Fibroblast of skin of back (primary cell): ENCODE measurements around the gene ENPP1.
"Not testable (repeated sequence)": the region's sequence is repeated elsewhere in the genome, so short reads cannot be mapped to it uniquely, and the experiment has no call there.

Source experiments
- DNase-seq: peaks from one replicate; pipeline ENCODE4 v3.0.0-alpha.2; 2013

Gene ENPP1

GRCh38 chr6:131877999-131878789, 70.4 kb downstream of the ENPP1 start:
- DNase-seq, result no peak

- no peak for DNase-seq
These were observed 75.2 kb downstream of the ENPP1 start for GRCh38 chr6:131883016-131883415.

GRCh38 chr6:131885237-131885636, 77.4 kb downstream of the ENPP1 start:
- DNase-seq, result no peak

- no peak for DNase-seq
These were observed 78.7 kb downstream of the ENPP1 start for GRCh38 chr6:131886517-131886916.

DNA sequence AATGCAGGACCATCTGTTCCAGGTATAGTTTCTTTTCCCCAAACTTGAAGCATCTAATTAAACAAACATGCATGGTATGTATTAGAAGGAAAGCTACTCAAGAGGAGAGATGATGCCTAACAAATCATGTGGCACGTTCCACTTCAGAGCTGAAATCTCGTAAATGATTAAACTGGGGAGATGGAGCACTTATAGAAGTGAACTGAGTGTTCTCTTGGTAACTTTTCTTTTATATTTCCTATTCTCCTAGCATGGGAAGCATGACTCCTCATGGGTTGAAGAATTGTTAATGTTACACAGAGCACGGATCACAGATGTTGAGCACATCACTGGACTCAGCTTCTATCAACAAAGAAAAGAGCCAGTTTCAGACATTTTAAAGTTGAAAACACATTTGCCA, 82.3 kb downstream of the ENPP1 start:
- DNase-seq, result no peak

- no peak for DNase-seq
These were observed 85.4 kb downstream of the ENPP1 start for GRCh38 chr6:131893198-131893597.

DNA sequence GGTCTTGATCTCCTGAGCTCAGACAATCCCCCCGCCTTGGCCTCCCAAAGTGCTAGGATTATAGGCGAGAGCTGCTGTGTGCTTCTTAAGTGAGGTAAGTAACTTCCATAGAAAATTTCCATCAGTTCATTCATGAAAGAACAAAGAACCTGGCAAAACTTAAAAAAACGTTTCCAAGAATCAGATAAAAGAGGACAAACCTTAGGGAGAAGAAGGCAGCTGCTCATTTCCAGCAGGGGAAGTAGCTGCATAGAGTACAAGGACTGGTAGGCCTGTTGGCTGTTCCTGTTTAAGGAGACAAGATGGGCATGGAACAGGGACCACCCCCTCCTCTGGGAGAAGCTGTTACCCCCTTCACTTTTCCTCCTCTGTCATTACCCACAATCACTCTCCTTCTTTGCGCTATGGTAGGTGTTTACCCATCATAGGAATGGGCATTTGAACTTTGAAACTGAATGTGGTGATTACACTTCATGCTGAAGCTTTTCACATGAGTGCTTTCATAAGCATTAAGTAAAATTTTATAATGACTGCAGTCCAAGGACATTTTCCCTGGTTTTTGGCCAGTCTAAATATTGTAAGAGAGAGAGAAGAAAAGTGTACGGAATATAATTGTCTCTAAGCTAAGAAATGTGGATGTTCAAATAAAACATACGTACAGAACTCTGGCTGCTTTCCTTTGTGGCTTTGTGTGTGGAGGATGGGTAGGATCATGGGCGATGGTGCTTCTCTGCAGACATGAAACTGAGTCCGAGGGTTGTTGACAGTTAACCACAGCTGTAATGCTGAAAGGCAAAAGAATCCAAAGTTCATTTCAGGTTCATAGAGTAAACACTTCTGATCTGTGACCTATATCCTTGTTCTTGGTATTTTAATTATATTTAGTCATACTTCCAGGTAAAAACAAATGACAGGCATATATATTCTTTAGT, 86.9 kb downstream of the ENPP1 start:
- no peak for DNase-seq

DNA sequence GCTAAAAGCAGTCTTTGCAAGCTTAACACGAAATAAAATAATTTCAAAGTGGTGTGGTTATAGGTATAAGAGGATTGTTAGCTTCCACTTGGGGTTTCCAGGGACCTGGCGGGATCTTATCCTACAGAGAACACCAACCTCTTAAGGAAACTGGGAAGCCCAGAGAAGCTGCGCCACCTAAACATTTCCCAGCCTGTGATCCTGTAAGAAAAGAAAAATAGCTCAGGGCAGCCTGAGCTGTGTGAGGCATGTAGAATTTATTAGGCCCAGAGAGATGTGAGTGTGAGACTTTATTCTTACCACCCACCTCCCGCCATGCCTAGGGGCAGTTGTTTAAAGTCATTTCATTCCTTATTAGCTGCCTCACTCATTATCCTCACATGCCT, 89.2 kb downstream of the ENPP1 start:
- DNase-seq, result no peak

DNA sequence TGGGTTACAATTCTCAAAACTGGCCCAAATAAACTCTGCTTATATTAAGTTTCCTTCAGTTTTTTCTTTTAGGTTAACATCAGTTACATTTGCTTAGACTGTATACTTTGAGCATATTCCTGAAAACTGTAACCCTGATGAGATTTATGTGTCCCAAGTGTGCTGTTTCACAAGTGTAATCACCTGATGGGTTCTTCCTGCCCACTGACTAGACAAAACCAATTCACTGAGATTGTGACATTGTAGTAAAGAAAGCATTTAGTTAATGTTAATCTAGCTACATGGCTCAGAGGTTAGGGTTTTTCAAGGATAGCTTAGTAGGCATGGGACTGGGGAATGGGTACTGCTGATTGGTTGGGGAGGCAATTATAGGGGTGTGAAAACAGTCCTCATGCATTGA, 89.8 kb downstream of the ENPP1 start:
- no peak for DNase-seq

GRCh38 chr6:131898718-131899117, 90.9 kb downstream of the ENPP1 start:
- DNase-seq, result no peak

- DNase-seq, result no peak
These were observed 92.4 kb downstream of the ENPP1 start for GRCh38 chr6:131900231-131900630.

DNA sequence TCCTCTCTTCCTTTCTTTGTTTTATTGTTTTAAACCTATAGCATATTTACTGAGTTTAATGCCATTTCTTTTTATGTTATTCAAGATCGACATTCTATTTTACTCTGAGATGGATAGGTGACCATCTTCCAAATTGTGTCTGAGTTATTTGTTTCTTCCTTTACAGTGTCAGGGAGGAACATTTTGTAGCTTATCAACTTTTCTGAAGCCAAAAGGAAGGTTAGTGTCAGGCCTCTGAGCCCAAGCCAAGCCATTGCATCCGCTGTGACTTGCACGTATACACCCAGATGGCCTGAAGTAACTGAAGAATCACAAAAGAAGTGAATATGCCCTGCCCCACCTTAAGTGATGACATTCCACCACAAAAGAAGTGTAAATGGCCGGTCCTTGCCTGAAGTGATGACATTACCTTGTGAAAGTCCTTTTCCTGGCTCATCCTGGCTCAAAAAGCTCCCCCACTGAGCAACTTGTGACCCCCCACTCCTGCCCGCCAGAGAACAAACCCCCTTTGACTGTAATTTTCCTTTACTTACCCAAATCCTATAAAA, 93.6 kb downstream of the ENPP1 start:
- DNase-seq, result not testable (repeated sequence)

DNA sequence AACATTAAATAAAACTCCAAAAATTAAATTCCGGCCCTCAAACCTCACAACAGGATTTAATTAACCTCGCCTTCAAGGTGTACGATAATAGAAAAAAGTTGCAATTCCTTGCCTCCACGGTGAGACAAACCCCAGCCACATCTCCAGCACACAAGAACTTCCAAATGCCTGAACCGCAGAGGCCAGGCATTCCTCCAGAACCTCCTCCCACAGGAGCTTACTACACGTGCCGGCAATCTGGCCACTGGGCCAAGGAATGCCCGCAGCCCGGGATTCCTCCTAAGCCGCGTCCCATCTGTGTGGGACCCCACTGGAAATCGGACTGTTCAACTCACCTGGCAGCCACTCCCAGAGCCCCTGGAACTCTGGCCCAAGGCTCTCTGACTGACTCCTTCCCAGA, 95.9 kb downstream of the ENPP1 start:
- DNase-seq, result not testable (repeated sequence)

DNA sequence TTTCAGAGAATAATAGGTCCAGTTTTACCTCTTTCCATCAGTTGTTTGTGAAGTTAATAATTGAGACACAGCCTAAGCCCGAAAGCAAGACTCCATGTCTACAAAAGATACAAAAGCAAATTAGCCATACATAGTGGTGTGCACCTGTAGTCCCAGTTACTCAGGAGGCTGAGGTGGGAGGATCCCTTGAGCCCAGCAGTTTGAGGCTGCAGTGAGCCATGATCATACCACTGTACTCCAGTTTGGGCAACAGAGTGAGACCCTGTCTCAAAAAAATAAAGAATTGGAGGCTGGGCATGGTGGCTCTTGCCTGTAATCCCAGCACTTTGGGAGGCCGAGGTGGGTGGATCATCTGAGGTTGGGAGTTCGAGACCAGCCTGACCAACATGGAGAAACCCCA, 101.0 kb downstream of the ENPP1 start:
- DNase-seq, result not testable (repeated sequence)

- DNase-seq, result peak; percentile 73
These were observed 101.8 kb downstream of the ENPP1 start for GRCh38 chr6:131909408-131910218.

DNA sequence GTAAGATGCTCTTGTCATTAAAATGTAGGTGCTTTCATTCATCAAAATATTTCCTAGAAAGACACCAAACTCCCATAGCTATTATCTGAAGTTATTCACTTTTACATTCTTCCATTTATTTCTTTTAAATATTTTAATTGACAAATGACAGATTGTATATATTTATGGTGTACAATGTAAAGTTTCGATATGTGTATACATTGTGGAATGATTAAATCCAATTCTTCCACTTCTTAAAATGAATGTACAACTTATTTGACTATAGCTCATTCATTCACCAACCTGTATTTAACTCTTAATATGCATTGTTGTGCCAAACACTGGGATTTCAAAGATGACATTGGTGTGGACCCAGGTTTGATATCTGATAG, 102.4 kb downstream of the ENPP1 start:
- no peak for DNase-seq

DNA sequence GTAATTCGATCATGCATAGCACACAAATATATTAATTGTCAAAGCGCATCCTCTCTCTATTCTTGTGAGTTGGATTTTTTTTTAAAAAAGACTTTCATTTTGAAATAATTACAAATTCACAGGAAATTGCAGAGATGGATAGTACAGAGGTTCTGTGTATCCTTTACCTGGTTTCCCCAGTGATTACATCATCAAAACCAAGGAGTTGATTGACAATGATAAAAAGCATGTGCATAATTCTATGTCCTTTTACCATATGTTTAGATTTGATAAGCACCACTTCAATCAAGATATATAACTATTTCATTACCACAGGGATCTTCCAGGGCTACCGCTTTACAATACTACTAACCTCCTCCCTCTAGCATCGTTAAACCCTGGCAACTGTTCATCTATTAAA, 103.1 kb downstream of the ENPP1 start:
- no peak for DNase-seq

GRCh38 chr6:131911951-131912350, 104.1 kb downstream of the ENPP1 start:
- DNase-seq, result no peak

DNA sequence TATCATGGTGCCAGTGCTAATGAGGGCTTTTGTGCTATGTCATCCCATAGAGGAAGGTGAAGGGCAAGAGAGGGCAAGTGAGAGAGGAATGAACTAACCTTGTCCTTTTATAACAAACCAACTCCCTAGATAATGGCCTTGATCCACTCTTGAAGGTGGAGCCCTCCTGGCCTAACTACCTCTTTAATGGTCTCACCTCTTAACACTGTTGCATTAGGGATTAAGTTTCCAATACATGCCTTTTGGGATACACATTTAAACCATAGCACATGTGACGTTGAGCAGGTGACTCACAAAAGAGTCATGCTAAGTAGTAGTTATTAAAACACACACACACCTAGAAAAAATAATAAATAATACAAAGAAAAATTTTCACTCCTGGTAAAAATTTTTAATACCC, 106.4 kb downstream of the ENPP1 start:
- DNase-seq, result peak; percentile 51

DNA sequence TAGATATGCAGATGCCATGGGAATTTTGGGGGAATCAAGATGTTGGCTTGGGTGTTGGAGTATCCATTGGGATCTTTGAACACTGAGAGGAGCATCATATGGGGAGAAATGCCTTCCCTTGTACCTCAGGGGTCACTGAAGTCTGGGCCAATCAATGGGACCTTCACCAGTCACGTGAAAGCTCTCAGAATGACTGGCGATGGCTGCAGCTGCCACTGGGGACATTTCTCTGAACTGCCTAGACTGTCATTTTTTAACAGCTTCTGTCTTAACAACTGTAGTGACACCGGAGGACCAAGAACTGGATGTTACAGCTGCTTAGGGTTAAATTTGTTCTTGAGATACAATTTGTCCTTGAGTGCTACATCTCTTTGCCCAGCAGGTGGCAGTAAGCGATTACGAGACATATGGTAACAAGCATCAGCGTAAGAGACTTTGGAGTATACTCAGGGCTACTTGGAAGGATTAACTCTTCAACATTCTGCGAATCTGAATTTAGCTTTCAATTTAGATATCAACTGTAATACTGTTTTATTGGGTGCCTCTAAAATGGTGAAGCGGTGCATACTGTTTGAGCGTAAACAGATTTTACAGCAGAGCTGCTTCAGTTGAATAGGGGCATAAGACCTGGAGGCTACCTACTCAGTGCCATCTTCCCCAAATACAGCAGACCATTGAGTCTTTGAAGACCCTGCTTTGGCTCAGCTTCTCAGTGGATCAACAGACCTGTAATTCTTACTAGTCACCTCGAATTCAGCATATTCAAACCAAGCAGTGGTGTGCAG, 107.3 kb downstream of the ENPP1 start:
- DNase-seq, result peak; percentile 79

- not testable (repeated sequence) for DNase-seq
These were observed 108.4 kb downstream of the ENPP1 start for GRCh38 chr6:131916091-131916796.
